Measurements from ENCODE around the gene SAT1. TPM values are rescaled to one million over a fixed set of nuclear protein-coding genes. Genes with fewer than 3 reads are reported as not detected.
A peak's percentile ranks its signal among the peaks of the same experiment; 100 is the strongest.
"Not testable (repeated sequence)": the region's sequence is repeated elsewhere in the genome, so short reads cannot be mapped to it uniquely, and the experiment has no call there.

The SAT1 gene
- 38.2 TPM for polyA plus RNA-seq (ENCODE audit: insufficient read length)

DNA sequence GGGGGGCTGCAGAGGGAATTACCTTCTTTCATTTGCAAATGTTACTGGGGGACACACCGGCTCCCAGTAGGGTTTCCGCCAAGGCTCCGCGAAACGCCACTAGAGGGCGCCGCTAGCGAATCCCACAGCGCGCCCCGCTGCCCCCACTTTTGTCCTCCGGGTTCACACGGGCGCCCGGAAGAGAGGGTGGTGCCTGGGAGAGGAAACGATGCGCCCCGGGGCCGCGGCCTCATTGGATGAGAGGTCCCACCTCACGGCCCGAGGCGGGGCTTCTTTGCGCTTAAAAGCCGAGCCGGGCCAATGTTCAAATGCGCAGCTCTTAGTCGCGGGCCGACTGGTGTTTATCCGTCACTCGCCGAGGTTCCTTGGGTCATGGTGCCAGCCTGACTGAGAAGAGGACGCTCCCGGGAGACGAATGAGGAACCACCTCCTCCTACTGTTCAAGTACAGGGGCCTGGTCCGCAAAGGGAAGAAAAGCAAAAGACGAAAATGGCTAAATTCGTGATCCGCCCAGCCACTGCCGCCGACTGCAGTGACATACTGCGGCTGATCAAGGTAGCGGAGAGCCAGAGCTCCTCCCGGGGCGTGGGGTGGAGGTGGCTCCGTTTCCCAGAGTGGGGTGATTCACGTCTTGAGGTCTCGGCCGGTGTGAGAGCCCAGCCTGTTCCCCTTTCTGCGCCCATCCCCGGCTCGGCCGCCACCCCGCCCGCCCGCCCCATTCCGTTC lies at the start of gene SAT1:
TSS of gene SAT1 (plus strand) at position 311 of the 726 bp plus-strand sequence. CDS start at position 490, 179 bp downstream.
- DNase-seq (ENCODE audit: low read depth), result peak; percentile 68

DNA sequence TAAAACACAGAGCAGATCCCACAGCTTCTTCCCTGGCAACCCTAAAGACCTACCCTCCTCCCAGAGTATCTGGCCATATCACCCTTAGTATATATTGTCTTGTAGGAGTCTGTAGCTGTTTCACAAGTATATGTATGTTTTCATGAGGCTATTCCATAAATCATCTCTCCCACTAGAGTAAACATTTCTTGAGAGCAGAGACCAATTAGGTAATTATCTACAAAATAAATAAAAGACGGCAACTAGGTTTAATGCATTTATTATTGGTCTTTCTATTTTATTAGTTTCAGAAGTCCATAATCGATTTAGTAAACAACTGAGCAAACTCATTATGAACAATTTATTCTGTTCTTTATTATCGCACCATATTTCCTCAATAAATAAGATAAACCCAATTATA lies 46.9 kb upstream of the SAT1 start:
- no peak for DNase-seq (ENCODE audit: low read depth)

DNA sequence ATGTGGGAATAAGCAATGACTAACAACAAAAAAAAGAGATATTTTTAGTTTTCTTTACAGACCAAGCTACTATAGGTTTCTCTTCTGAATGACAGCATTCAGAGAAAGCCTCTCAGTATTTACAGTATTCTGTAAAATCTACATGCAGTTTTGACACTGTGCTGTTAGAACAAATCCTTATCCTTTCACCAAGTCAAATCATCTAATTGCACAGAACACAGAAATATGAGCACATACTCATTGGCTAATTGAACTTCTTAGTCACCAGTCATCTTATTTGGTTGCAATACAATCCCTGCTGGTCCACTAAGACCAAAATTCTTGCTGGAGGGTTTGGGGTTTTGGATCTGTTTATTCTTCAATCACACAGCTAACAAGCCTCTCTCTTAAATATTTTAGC lies 45.6 kb upstream of the SAT1 start:
- DNase-seq (ENCODE audit: low read depth), result no peak

DNA sequence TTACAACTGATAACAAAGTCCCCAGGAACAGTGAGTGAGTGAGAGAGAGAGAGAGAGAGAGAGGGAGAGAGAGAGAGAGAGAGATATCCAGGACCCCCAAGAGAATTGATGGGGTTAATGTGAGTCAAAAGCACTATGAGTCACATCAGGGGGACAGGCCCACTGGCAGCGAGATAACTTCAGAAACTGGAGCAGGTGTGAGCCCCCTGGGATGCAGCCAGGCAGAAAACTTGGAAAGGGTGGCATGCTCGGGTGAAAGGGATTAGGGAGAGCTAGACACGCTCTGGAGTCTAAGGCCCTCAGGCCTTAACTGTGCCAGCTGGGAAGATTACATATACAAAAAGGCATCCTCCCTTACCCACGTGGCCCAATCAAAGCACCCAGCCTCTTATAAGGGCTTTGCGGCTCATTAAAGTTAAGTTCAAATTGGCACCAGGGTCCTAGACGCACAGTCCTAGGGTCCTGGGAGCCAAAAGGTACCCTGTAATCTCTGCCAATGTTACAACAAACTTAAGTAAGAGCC lies 40.7 kb upstream of the SAT1 start:
- no peak for DNase-seq (ENCODE audit: low read depth)

DNA sequence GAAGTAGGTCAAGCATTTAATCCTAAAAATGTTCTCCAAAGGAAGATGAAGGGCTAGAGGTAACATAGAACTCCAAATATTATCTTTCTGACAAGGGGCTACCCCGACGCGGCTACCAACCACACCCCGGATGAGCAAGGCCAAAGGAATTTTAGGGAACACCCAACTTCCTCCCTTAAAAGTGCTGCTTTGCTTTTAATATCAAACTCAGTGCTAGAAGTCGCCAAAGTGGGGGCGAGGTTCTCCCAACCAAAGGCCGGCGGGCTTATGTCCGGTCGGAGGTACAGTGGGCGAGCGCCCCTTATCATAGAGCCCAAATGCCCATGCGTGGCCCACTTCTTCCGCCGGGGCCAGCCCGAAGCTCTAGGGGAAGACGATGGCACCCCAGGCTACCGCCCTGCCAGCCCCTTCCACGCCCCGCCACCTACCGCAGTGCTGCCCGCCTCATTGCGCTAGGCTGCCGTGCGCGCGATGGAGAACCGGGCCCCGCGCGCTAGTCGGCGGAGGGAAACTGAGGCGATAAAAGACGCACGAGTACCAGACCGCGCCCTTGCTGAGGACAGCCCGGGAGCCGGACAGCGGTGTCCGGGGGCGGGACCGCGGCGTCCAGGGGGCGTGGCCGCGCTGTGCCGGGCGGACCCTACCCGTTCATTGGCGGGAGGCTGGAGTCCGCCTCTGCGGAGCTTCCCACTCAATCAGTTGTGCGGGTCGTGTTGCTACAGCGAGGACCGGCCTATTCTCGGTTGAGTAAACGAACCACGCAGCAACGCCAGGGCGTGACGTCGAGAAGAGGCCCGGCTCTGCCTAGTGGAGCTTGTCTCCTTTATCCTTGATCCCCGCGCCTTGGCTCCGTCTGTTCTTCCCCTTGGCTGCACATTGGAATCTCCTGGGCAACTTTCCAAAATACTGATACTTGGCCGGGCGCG lies 40.0 kb upstream of the SAT1 start, which contains the start of gene ACOT9:
TSS of gene ACOT9 (minus strand) at position 580 of the 926 bp plus-strand sequence. CDS start at position 448, 132 bp downstream.
- DNase-seq (ENCODE audit: low read depth), result peak; percentile 80

DNA sequence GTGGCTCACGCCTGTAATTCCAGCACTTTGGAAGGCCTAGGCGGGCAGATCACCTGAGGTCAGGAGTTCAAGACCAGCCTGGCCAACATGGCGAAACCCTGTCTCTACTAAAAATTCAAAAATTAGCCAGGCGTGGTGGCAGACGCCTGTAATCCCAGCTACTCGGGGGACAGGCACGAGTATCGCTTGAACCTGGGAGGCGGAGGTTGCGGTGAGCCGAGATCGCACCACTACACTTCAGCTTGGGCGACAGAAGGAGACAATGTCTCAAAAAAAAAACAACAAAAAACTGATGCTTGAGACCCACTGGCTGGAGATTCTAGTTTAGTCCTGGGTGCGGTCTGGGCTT lies 39.4 kb upstream of the SAT1 start:
- not testable (repeated sequence) for DNase-seq (ENCODE audit: low read depth)

DNA sequence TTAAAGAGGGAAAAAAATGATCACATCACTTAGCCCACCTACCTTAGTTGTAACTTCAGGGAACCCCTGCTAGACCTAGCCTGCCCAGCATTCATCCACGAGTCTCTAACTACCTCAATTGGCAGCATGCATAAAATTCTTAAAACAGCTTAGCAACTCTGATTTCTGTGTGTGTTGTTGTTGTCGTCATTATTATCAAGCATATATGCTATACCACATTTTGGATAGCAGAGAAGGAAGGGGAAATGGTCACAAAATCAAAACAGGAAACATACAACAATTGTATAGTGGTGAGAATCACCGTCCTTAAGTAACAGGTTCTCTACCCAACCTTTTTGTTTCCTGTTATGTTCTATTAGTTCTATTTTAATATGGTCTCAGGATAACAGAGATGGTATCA lies 37.2 kb upstream of the SAT1 start:
- no peak for DNase-seq (ENCODE audit: low read depth)

DNA sequence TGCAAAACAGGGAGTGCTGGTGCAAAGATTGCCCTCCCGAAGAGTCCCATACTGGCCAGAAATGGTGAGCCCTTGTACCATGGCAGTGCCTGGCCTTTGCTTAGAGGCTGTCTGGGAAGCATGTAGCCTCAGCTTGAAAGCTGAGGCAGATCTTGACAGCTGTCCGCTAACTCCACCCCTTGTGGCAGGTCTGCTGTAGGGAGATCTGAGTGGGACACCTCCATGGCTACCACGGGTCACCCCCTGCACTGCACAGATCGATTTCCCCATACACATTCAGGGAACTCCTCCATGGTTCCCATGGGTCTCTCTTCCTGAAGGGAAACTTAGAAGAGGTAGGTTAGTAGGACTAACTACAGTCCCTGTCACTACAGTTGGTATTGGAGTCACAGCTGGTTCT lies 33.8 kb upstream of the SAT1 start:
- no peak for DNase-seq (ENCODE audit: low read depth)

DNA sequence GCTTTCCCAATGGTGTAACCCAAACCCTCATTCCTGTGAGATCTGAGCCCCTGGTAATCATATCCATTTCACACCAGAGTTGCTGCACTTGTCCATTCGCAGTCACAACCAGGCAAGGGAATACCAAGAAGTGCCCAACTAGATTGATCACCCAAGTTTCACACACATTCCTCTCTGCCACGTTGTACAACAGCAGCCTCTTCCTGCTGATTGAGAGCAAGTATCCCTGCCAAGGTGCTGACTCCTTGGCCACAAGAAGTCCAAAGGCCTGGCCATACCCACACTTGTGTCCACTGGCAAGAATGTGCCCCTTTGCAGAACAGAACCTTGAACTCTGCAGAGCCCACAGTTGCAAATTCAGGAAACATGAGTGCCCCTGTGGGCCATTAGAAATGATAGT lies 33.4 kb upstream of the SAT1 start:
- DNase-seq (ENCODE audit: low read depth), result no peak

DNA sequence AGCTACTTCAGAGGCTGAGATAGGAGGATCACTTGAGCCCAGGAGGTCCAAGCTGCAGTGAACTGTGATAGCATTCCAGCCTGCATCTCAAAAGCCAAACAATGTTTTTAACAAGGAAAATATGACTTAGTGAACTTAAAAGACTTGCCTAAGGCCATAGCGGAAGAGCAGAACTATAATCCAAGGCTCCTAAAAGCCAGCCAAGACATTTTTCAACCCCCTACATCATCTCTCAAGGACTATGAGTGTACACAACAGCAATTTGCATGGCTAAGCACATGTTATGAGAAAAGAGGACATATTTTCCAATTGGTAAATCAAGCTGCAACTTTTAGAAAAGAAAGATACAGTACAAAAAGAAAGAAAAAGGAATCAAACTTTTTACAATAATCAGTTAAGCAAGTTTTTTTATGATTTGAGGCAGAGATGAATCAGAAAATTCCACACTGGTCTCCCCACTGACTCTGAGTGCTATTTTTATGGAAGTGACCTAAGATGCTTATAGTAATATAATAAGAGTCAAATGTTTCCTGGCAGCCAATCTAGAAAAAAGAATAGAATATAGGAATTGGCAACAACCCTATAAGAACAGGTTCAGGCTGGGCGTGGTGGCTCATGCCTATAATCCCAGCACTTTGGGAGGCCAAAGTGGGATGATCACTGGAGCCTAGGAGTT lies 30.1 kb upstream of the SAT1 start:
- DNase-seq (ENCODE audit: low read depth), result no peak

DNA sequence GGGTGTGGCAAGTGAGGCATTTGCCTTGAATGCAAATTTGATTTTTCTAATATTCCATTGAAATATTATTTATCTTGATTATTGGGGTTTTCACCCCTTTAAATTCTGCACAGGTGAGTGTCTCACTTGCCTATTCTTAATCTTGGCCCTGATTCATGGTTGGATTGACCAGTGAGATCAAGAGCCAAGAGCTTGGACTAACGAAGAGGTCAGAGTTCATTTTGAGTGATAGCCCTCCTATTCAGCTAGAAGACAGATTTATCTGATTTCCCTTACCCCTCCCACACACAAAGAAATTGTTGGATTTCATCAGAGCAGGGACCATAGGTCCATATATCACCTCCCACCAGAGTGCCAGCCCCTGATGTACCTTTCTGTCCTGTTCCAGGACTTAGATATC lies 28.3 kb upstream of the SAT1 start:
- no peak for DNase-seq (ENCODE audit: low read depth)

DNA sequence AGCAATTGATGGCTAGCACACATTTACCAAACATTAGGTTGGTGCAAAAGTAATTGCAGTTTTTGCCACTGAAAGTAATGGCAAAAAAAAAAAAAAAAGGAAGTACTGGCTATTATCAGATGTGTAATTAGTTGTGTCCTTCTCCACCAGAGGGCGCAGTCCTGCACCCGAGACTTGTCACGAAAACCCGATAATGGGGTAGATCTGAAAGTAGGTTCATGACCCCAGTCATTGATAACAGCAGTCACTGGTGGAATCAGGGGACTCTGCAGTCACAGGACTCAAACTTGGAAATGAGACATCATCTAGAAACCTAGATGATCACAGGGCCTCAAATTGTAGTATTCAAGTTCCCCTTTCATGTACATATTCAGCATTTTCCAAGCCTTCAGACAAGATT lies 26.8 kb upstream of the SAT1 start:
- DNase-seq (ENCODE audit: low read depth), result no peak

DNA sequence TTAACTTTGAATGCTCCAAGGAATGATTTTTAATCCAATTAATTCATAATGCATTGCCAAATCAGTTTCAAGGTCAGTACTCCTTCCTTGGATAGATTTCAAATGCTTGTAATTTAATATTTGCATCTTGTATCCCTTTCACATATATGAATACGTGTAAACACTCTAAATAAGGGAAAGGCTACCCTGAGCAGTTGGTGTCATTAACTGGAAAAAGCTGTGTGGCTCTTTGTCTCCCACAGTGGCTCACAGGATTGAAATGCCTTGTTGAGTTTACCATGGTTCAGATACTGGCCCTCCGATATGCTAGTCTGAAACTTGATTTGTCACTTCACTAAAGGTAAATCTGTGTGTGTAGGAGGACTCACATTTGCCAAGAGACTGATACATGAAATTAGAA lies 23.2 kb upstream of the SAT1 start:
- DNase-seq (ENCODE audit: low read depth), result no peak

DNA sequence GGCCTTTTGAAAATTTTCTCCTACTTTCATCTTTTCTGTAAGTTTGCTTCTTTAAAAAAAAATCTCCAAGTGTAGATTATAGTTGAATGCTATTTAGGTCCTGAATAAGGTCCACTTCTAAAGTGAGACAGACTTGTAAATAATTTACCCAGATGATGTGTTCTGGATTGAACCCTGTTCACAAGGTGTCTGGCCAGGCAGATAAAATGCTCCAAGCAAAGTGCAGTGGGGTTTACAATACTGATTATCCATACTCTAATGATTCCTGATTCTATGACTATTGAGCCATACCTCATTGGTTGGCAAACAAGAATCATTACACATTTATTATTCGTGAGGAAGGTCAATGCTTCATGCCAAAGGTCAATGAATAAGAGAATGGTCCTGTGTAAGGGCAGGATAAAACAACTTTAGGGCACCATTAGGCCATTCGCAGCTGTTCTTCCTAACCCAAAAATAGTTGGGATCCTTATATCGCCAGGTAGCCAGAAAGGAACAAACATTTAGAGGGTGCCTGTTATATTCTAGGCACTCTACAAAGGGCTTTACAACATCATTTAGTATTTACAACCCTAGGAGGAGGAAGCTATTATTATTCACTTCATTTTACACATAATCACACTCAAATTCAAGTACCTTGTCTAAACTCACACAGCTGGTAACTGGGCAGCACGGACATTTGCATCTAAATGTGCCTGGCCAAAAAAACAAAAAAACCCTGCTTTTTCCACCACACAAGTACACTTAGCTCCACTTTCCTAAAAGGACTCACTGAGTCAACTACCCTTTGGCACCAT lies 18.6 kb upstream of the SAT1 start:
- DNase-seq (ENCODE audit: low read depth), result no peak

DNA sequence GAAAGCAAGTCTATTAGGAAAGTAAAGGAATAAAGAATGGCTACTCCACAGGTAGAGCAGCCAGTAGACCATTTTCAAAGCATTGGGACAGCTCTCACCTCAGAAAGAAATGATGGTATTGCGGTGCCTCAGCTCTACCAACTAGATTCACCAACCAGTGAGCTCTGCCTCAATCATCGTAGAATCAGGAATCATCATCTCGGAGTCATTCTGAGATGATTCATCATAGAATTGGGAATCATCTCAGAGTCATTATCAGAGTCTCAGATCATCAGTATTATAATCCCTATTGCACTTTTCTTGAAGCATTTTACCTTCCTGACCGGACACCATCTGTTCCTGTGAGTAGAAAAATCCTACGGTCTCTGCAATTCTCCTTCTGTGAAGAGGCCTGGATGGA lies 17.5 kb upstream of the SAT1 start:
- no peak for DNase-seq (ENCODE audit: low read depth)

DNA sequence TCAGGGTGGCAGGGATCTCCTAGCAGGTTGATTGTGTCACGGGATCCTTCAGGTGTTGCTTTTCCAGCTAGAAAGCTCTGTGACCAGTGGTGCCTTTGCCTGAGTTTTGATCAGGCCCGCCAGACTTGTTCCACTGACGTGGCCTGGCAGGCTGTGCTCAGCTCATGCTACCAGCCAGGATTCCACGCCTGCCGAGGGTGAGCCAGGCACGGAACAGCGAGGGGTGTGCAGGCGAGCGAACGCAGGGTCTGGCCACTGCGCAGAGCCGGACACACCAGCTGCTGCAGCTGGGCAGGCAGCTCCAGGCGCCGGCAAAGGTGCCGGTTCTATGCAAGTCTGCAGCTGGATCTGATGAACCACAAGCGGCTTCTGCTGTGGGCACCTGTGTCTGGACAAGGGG lies 17.1 kb upstream of the SAT1 start:
- no peak for DNase-seq (ENCODE audit: low read depth)

DNA sequence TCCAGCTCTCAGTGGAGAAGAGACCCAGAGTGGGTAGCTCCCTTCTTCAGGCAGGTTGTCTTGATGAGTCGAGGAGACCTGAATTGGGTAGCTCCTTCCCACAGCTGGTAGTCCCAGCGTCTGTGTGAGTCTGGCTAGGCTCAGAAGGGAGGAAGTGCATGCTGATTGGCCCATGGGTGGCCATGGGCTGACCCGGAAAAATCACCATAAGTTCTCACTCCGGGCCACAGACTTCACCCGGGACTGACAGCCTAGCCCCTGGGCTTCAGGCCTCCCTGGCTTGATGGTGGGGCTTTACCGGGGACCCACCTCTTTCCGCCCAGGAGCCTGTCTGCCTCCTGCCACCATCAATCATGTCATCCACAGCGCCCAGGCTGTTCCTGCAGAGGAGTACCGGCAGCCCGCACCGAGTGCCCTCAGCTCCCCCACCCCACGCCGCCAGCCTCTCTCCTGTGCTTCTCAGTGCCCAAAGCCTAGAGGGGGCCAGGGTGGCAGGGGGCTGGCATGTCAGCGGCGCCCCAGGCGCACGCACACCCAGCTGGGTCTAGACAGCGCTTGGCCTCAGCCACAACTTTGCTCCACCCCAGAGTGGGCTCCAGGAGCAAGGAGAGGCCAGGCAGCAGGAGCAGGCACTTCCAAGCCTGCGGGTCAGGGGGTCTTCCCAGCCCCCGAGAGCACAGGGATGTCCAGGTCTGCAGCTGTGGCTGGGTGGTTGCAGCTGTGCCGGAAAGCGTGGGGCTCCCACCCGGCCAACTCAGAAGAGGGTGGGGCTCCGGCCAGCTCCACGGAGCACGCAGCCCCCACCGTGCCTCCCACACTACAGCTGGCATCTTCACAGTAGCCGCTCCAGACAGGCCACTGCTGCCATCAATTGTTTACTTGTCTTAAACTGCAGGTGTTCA lies 16.1 kb upstream of the SAT1 start:
- DNase-seq (ENCODE audit: low read depth), result no peak

DNA sequence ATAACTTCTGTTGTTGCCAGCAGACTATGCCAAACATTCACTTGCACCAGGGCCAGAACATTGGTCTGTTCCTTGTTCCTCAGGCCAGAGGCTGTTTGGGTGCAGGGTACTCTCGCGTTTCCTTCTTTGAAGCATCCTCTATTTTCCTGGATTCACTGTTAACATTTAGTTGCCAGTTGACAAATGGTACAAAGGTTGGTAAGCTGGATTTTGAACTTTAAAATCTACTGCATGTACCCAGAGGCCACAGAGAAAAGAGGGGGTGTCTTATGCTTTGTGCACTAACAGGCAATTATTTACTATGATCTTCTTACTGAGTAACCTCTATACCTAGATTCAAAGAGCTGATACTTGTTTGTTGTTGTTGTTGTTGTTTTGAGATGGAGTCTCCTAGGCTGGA lies 12.8 kb upstream of the SAT1 start:
- DNase-seq (ENCODE audit: low read depth), result no peak

DNA sequence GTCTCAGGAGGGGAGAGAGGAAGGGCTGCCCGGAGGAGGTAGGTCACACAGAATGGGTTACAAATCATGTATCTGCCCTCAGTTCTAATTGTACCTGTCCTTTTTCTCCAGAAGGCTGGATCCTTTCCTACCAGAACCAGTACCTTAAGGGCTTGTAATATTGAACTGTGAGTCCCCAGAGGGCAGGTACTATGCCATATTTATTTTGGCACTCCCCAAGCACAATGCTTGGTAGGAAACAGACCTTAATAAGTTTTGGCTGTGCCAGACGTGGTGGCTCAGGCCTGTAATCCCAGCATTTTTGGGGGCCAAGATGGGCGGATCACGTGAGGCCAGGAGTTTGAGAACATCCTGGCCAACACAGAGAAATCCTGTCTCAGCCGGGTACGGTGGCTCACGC lies 11.9 kb upstream of the SAT1 start:
- DNase-seq (ENCODE audit: low read depth), result not testable (repeated sequence)

DNA sequence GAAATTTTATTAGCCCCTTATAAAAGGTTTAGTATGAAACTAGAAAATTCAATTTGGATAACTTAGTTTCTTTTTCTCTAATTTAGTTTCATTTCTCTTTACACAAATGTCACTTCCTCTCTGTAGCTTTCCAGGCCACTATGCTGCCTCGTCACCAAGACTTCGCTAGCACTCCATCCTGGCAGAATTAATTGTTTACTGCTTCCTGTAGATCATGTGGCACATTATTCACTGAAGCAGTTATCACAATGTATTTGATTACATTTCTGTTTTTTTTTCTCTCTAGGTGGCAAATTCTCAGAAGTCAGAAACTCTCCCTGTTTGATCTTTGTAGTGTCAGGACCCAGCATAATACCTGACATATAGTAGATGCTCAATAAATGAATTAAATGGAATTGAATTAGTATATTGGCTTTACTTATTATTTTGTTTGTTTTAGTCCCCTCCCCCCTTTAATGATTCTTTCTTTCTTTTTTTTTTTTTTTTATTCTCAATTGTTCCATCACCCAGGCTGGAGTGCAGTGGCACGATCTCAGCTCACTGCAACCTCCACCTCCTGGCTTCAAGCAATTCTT lies 9.3 kb upstream of the SAT1 start:
- no peak for DNase-seq (ENCODE audit: low read depth)
